Right lobe of liver (tissue), 4 donors: Measurements from ENCODE around the gene NAA50.

Experiments
- CTCF ChIP-seq, 4 donors: fragments of 200-600 bp in 3 of 4; fragments of 450-650 bp in 1 of 4; IDR thresholded peaks; one replicate each; pipeline versions ENCODE4 v1.5.1 to v1.8.0; 2016 to 2022; ENCODE audit warnings: antibody characterized with exemption in 4 of 4, mild to moderate bottlenecking in 2 of 4
- POLR2A ChIP-seq: fragments of 450-650 bp; IDR thresholded peaks from one replicate; pipeline ENCODE4 v1.6.1; 2017; ENCODE audit warnings: antibody characterized with exemption, mild to moderate bottlenecking
- donor health status: DM: no; HTN: no; CAD: no.
- donor health status: DM: no; HTN: no; CAD: no.
- donor health status: DM: no; HTN: yes; CAD: no.

GRCh38 chr3:113678773-113679172 lies 67.3 kb downstream of the NAA50 start:
- TF ChIP-seq CTCF (IDR thresholded peaks at IDR 0.05) = no peak
- TF ChIP-seq POLR2A = no peak
